H9 (cell line): ENCODE data around the gene SLC4A9. TPM values are rescaled to one million over a fixed set of nuclear protein-coding genes. Genes with fewer than 3 reads are reported as not detected.

ENCODE experiments used
- DNase-seq: peaks from one replicate; pipeline ENCODE4 v3.0.0-alpha.2; 2017
- H2AFZ ChIP-seq: one replicate; pipeline ENCODE4 v1.6.1; 2013; ENCODE audit warnings: mild to moderate bottlenecking, low read length, control low read depth, moderate library complexity
- H2AK5ac ChIP-seq: 2 replicates; pipeline ENCODE4 v1.6.1; 2013; ENCODE audit warnings: low read length, control low read depth, mixed read lengths; ENCODE audit not compliant: insufficient read length
- H2BK120ac ChIP-seq: one replicate; pipeline ENCODE4 v1.6.1; 2013; ENCODE audit warnings: low read depth, mild to moderate bottlenecking, low read length, control low read depth, inconsistent platforms; ENCODE audit not compliant: poor library complexity, severe bottlenecking
- H2BK12ac ChIP-seq: 2 replicates; pipeline ENCODE4 v1.6.1; 2013; ENCODE audit warnings: low read length, control low read depth, mixed read lengths, low read depth; ENCODE audit not compliant: insufficient read length
- H2BK15ac ChIP-seq: 2 replicates; pipeline ENCODE4 v1.6.1; 2013; ENCODE audit warnings: low read depth, low read length, control low read depth
- H2BK20ac ChIP-seq: one replicate; pipeline ENCODE4 v1.6.1; 2013; ENCODE audit warnings: low read depth, mild to moderate bottlenecking, low read length, control low read depth, inconsistent platforms; ENCODE audit not compliant: poor library complexity, severe bottlenecking
- H2BK5ac ChIP-seq: 2 replicates; pipeline ENCODE4 v1.6.1; 2013; ENCODE audit warnings: low read length, control low read depth, mixed read lengths; ENCODE audit not compliant: insufficient read length
- H3K14ac ChIP-seq: 2 replicates; pipeline ENCODE4 v1.6.1; 2013; ENCODE audit warnings: low read length, control low read depth; ENCODE audit not compliant: insufficient read depth
- H3K18ac ChIP-seq: 2 replicates; pipeline ENCODE4 v1.6.1; 2013; ENCODE audit warnings: low read depth, mild to moderate bottlenecking, mixed read lengths, low read length, control low read depth; ENCODE audit not compliant: insufficient read length
- H3K23ac ChIP-seq: 2 replicates; pipeline ENCODE4 v1.6.1; 2013; ENCODE audit warnings: low read length, control low read depth, mixed read lengths, low read depth; ENCODE audit not compliant: insufficient read length
- H3K23me2 ChIP-seq: 2 replicates; pipeline ENCODE4 v1.6.1; 2013; ENCODE audit warnings: low read depth, mild to moderate bottlenecking, mixed read lengths, low read length, control low read depth; ENCODE audit not compliant: insufficient read length, poor library complexity, severe bottlenecking
- H3K27ac ChIP-seq: 2 replicates; pipeline ENCODE4 v1.5.1; 2013; ENCODE audit warnings: low read length, control low read depth, mixed read lengths, low read depth; ENCODE audit not compliant: insufficient read length
- H3K27me3 ChIP-seq: 2 replicates; pipeline ENCODE4 v1.6.1; 2013; ENCODE audit warnings: low read length, control low read depth, inconsistent platforms; ENCODE audit not compliant: insufficient read depth
- H3K4ac ChIP-seq: 2 replicates; pipeline ENCODE4 v1.6.1; 2013; ENCODE audit warnings: low read depth, mild to moderate bottlenecking, control low read depth, inconsistent platforms, low read length, moderate library complexity
- H3K4me1 ChIP-seq: 2 replicates; pipeline ENCODE4 v1.6.1; 2013; ENCODE audit warnings: low read length, control low read depth, inconsistent platforms; ENCODE audit not compliant: insufficient read depth
- H3K4me2 ChIP-seq: 2 replicates; pipeline ENCODE4 v1.6.1; 2013; ENCODE audit warnings: low read length, control low read depth, mixed read lengths; ENCODE audit not compliant: insufficient read length, insufficient read depth
- H3K56ac ChIP-seq: 2 replicates; pipeline ENCODE4 v1.6.1; 2013; ENCODE audit warnings: low read depth, mild to moderate bottlenecking, mixed read lengths, low read length, control low read depth; ENCODE audit not compliant: insufficient read length
- H3K79me1 ChIP-seq: 2 replicates; pipeline ENCODE4 v1.6.1; 2013; ENCODE audit warnings: low read depth, mild to moderate bottlenecking, moderate library complexity, low read length, control low read depth, inconsistent platforms; ENCODE audit not compliant: insufficient read depth, poor library complexity, severe bottlenecking
- H3K79me2 ChIP-seq: 2 replicates; pipeline ENCODE4 v1.6.1; 2013; ENCODE audit warnings: low read length, control low read depth, inconsistent platforms; ENCODE audit not compliant: insufficient read depth
- H3K9ac ChIP-seq: 2 replicates; pipeline ENCODE4 v1.6.1; 2013; ENCODE audit warnings: low read length, control low read depth, mixed read lengths; ENCODE audit not compliant: insufficient read length; ENCODE audit errors: extremely low read depth
- H3K9me3 ChIP-seq: one replicate; pipeline ENCODE4 v1.6.1; 2013; ENCODE audit warnings: low read depth, low read length, inconsistent platforms; ENCODE audit not compliant: control insufficient read depth
- H3T11ph ChIP-seq: one replicate; pipeline ENCODE4 v1.6.1; 2013; ENCODE audit warnings: mild to moderate bottlenecking, low read length, control low read depth, inconsistent platforms
- H4K20me1 ChIP-seq: one replicate; pipeline ENCODE4 v1.6.1; 2013; ENCODE audit not compliant: control insufficient read depth, insufficient read length, insufficient read depth
- H4K5ac ChIP-seq: 2 replicates; pipeline ENCODE4 v1.6.1; 2013; ENCODE audit warnings: low read depth, mild to moderate bottlenecking, mixed read lengths, low read length, control low read depth; ENCODE audit not compliant: insufficient read length
- H4K8ac ChIP-seq: replicated peaks from 2 replicates; pipeline ENCODE4 v1.6.1; 2013; ENCODE audit warnings: low read length, control low read depth, mixed read lengths, low read depth; ENCODE audit not compliant: insufficient read length
- H4K91ac ChIP-seq: 2 replicates; pipeline ENCODE4 v1.6.1; 2013; ENCODE audit warnings: low read depth, mild to moderate bottlenecking, moderate library complexity, mixed read lengths, low read length, control low read depth; ENCODE audit not compliant: insufficient read length
- H3K27ac Mint-ChIP-seq, 3 experiments: 2 replicates in 2 of 3; 3 replicates in 1 of 3; pipeline ENCODE4 v1.8.0; 2020 to 2021; ENCODE audit warnings: mixed read lengths in 3 of 3, mild to moderate bottlenecking in 1 of 3, moderate library complexity in 1 of 3
- H3K27me3 Mint-ChIP-seq: 2 replicates; pipeline ENCODE4 v1.8.0; 2021; ENCODE audit warnings: low read depth, mild to moderate bottlenecking, moderate library complexity, mixed read lengths
- H3K36me3 Mint-ChIP-seq, 3 experiments: 2 replicates in 2 of 3; 3 replicates in 1 of 3; pipeline ENCODE4 v1.8.0; 2020 to 2021; ENCODE audit warnings: low read depth in 3 of 3, mixed read lengths in 3 of 3; ENCODE audit not compliant: insufficient read depth in 1 of 3
- H3K4me1 Mint-ChIP-seq, 2 experiments: 2 replicates each; pipeline ENCODE4 v1.8.0; 2020; ENCODE audit warnings: mixed read lengths in 2 of 2
- H3K4me3 Mint-ChIP-seq, 2 experiments: 2 replicates in 1 of 2; 3 replicates in 1 of 2; pipeline ENCODE4 v1.8.0; 2020 to 2021; ENCODE audit warnings: mild to moderate bottlenecking in 2 of 2, mixed read lengths in 2 of 2, moderate library complexity in 1 of 2
- H3K9me3 Mint-ChIP-seq, 2 experiments: 2 replicates in 1 of 2; 3 replicates in 1 of 2; pipeline ENCODE4 v1.8.0; 2020; ENCODE audit warnings: mild to moderate bottlenecking in 2 of 2, mixed read lengths in 2 of 2, moderate library complexity in 1 of 2
- WGBS: extraction: QIAGEN DNeasy Blood & Tissue Kit; methylation state at CpG from one replicate; pipeline ENCODE4 v1.1.7; 2013; ENCODE audit warnings: missing lambda C conversion rate, low lambda C conversion rate, mixed read lengths; ENCODE audit not compliant: insufficient read length; ENCODE audit errors: extremely low coverage; 5-methylcytosine and 5-hydroxymethylcytosine counted together
- total RNA-seq: library from RNA; stranded (reverse); gene quantifications from 2 replicates; pipeline ENCODE4 v1.2.1, GENCODE V29; 2021
- TF ChIP-seq, protein P1 (sequence below): fragments of 200-600 bp; sonication (generic); conservative IDR thresholded peaks from 3 replicates; pipeline ENCODE4 v1.8.0; 2021; ENCODE audit warnings: antibody characterized with exemption, mild to moderate bottlenecking

SLC4A9 gene
- total RNA-seq, 1 experiment from 2014 or later: 0.07 TPM

- H3K56ac ChIP-seq: no peak overlapping the region
- no peak overlapping the region for H3T11ph ChIP-seq
- no peak overlapping the region for H2AK5ac ChIP-seq
- H4K20me1 ChIP-seq: no peaks in the 10 kb centered on the region
- H2BK20ac ChIP-seq: no peak overlapping the region
- H3K27ac ChIP-seq: no peak overlapping the region
- Mint-ChIP-seq H3K36me3 (peaks cover 0 to 4% (median 0%) of the 10 kb centered on the region in 3 experiments; a peak in 2 of 7 replicates), H3K4me3 (no peak overlapping the region), H3K27me3 (peaks cover 14% of the 10 kb centered on the region), H3K27ac (no peak overlapping the region), H3K9me3 (no peaks in the 10 kb centered on the region), H3K4me1 (peaks cover 9 to 16% of the 10 kb centered on the region in 2 experiments)
- no peaks in the 10 kb centered on the region; the same call in 1 of the 2 replicates for H3K4me1 ChIP-seq
- no peak overlapping the region for H3K18ac ChIP-seq
- no peak overlapping the region for H3K4me2 ChIP-seq
- TF ChIP-seq, protein P1, sequence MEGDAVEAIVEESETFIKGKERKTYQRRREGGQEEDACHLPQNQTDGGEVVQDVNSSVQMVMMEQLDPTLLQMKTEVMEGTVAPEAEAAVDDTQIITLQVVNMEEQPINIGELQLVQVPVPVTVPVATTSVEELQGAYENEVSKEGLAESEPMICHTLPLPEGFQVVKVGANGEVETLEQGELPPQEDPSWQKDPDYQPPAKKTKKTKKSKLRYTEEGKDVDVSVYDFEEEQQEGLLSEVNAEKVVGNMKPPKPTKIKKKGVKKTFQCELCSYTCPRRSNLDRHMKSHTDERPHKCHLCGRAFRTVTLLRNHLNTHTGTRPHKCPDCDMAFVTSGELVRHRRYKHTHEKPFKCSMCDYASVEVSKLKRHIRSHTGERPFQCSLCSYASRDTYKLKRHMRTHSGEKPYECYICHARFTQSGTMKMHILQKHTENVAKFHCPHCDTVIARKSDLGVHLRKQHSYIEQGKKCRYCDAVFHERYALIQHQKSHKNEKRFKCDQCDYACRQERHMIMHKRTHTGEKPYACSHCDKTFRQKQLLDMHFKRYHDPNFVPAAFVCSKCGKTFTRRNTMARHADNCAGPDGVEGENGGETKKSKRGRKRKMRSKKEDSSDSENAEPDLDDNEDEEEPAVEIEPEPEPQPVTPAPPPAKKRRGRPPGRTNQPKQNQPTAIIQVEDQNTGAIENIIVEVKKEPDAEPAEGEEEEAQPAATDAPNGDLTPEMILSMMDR: no peak
- H3K4ac ChIP-seq: no peak overlapping the region
- no peak overlapping the region for H2BK120ac ChIP-seq
- no peak overlapping the region for H4K8ac ChIP-seq
- no peak overlapping the region for H2BK12ac ChIP-seq
- DNase-seq: no peak
- peaks cover 3% of the 10 kb centered on the region; the same call in 1 of the 2 replicates for H3K27me3 ChIP-seq
- H3K9me3 ChIP-seq: no peaks in the 10 kb centered on the region
- H4K91ac ChIP-seq: no peak overlapping the region
- H3K14ac ChIP-seq: no peak overlapping the region; the same call in 1 of the 2 replicates
- H3K79me2 ChIP-seq: no peaks in the 10 kb centered on the region
- H3K79me1 ChIP-seq: no peaks in the 10 kb centered on the region
- H3K23me2 ChIP-seq: peaks cover 8% of the 10 kb centered on the region
- H3K23ac ChIP-seq: no peak overlapping the region
- H4K5ac ChIP-seq: no peak overlapping the region
- WGBS: no CpG with 5 or more reads among the region's 5 CpGs
- no peak overlapping the region for H2BK5ac ChIP-seq
- H2BK15ac ChIP-seq: no peak overlapping the region
- no peak overlapping the region for H3K9ac ChIP-seq
- no peak overlapping the region for H2AFZ ChIP-seq
Observed at GRCh38 chr5:140341591-140341990, 18.4 kb upstream of the SLC4A9 start.
